ENCODE results near the gene VCPKMT.

VCPKMT gene

GRCh38 chr14:50063876-50064420 lies 52.4 kb downstream of the VCPKMT start:
- H3K4me3 ChIP-seq (ENCODE audit: control insufficient read depth, low read depth, low read length), result no peak overlapping the region
- DNase-seq (ENCODE audit: low read depth), result no peak
- no peak for TF ChIP-seq CTCF (IDR thresholded peaks at IDR 0.05; ENCODE audit: control insufficient read depth, insufficient read depth, low read depth, low read length, missing control alignments)

- DNase-seq (ENCODE audit: low read depth), result no peak
- TF ChIP-seq CTCF (IDR thresholded peaks at IDR 0.05; ENCODE audit: control insufficient read depth, insufficient read depth, low read depth, low read length, missing control alignments), result no peak
- H3K4me3 ChIP-seq (ENCODE audit: control insufficient read depth, low read depth, low read length), result no peak overlapping the region
Observed at GRCh38 chr14:50062438-50063085, 53.8 kb downstream of the VCPKMT start.

GRCh38 chr14:50061664-50062437 lies 54.5 kb downstream of the VCPKMT start:
- no peak overlapping the region for H3K4me3 ChIP-seq (ENCODE audit: control insufficient read depth, low read depth, low read length)
- DNase-seq (ENCODE audit: low read depth), result no peak
- no peak for TF ChIP-seq CTCF (IDR thresholded peaks at IDR 0.05; ENCODE audit: control insufficient read depth, insufficient read depth, low read depth, low read length, missing control alignments)

- peak; percentile 85 for DNase-seq (ENCODE audit: low read depth)
- TF ChIP-seq CTCF (IDR thresholded peaks at IDR 0.05; ENCODE audit: control insufficient read depth, insufficient read depth, low read depth, low read length, missing control alignments), result no peak
- peak overlapping the region; percentile 16 for H3K4me3 ChIP-seq (ENCODE audit: control insufficient read depth, low read depth, low read length)
Observed at GRCh38 chr14:50060871-50061663, 55.3 kb downstream of the VCPKMT start.

- DNase-seq (ENCODE audit: low read depth), result no peak
- TF ChIP-seq CTCF (IDR thresholded peaks at IDR 0.05; ENCODE audit: control insufficient read depth, insufficient read depth, low read depth, low read length, missing control alignments), result no peak
- H3K4me3 ChIP-seq (ENCODE audit: control insufficient read depth, low read depth, low read length), result no peak overlapping the region
Observed at GRCh38 chr14:50059763-50060616, 56.4 kb downstream of the VCPKMT start.

Measured in AG09309 (cell line).